ENCODE data around the gene SSBP2.

DNA sequence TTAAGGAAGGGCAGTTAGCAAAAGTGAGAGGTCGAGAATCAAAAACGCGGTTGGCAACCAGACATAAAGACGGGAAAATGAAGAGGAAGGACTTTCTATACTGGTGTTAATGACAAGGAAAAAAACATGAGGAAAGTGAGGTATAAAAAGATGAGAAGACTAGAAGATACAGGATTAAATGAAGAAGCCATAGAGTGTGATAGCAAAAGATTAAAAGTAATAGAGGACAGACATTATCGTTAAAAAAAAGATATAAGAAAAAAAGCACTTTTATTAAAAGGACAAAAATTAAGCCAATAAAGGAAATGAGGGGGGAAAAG, 1.7 kb upstream of the SSBP2 start:
- TF ChIP-seq CTCF (IDR thresholded peaks at IDR 0.05; ENCODE audit: insufficient read depth, low read length) (no peak), POLR2AphosphoS5 (IDR thresholded peaks at IDR 0.05; ENCODE audit: low read depth) (no peak), SPI1 (IDR thresholded peaks at IDR 0.05; ENCODE audit: borderline replicate concordance, low read depth) (no peak), GABPA (IDR thresholded peaks at IDR 0.05; ENCODE audit: low read depth) (no peak)
- TF ChIP-seq, protein P1, sequence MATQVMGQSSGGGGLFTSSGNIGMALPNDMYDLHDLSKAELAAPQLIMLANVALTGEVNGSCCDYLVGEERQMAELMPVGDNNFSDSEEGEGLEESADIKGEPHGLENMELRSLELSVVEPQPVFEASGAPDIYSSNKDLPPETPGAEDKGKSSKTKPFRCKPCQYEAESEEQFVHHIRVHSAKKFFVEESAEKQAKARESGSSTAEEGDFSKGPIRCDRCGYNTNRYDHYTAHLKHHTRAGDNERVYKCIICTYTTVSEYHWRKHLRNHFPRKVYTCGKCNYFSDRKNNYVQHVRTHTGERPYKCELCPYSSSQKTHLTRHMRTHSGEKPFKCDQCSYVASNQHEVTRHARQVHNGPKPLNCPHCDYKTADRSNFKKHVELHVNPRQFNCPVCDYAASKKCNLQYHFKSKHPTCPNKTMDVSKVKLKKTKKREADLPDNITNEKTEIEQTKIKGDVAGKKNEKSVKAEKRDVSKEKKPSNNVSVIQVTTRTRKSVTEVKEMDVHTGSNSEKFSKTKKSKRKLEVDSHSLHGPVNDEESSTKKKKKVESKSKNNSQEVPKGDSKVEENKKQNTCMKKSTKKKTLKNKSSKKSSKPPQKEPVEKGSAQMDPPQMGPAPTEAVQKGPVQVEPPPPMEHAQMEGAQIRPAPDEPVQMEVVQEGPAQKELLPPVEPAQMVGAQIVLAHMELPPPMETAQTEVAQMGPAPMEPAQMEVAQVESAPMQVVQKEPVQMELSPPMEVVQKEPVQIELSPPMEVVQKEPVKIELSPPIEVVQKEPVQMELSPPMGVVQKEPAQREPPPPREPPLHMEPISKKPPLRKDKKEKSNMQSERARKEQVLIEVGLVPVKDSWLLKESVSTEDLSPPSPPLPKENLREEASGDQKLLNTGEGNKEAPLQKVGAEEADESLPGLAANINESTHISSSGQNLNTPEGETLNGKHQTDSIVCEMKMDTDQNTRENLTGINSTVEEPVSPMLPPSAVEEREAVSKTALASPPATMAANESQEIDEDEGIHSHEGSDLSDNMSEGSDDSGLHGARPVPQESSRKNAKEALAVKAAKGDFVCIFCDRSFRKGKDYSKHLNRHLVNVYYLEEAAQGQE (IDR thresholded peaks at IDR 0.05; ENCODE audit: insufficient replicate concordance, low read depth) = no peak

Measured in HL-60 (cell line).